ENCODE data around the gene ARHGAP40. TPM values are rescaled to one million over a fixed set of nuclear protein-coding genes. Genes with fewer than 3 reads are reported as not detected.

The ARHGAP40 gene
- total and polyA plus RNA-seq, 2 donors (not counting 3 experiments of a cell fraction or from before 2014, with no cell fraction given) = 0.18 to 0.20 TPM

GRCh38 chr20:38609815-38610214, 8.2 kb downstream of the ARHGAP40 start:
- Histone ChIP-seq H3K4me3 (replicated peaks in 1 of 3; ENCODE audit: insufficient read depth in 1 of 3, low read depth in 1 of 3, low read length in 3 of 3) (no peak overlapping the region), H3K79me2 (ENCODE audit: control insufficient read depth, insufficient read depth, low read length) (no peaks in the 10 kb centered on the region), H3K9me1 (replicated peaks; ENCODE audit: control insufficient read depth, extremely low read depth, insufficient read depth, low read length) (no peaks in the 10 kb centered on the region), H3K4me1 (ENCODE audit: control insufficient read depth, extremely low read depth, insufficient read depth, low read length) (peaks cover 6% of the 10 kb centered on the region), H3K4me2 (ENCODE audit: insufficient read depth, low read length) (no peak overlapping the region), H2AFZ (ENCODE audit: low read depth, low read length) (no peak overlapping the region), H3K36me3 (ENCODE audit: control insufficient read depth in 2 of 2, extremely low read depth in 1 of 2, insufficient read depth in 2 of 2, low read length in 2 of 2) (no peaks in the 10 kb centered on the region), H3K9ac (replicated peaks; ENCODE audit: extremely low read depth, insufficient read depth, low read length) (no peak overlapping the region), H4K20me1 (replicated peaks; ENCODE audit: control insufficient read depth, extremely low read depth, insufficient read depth, low read length) (no peaks in the 10 kb centered on the region), H3K27me3 (ENCODE audit: control insufficient read depth in 2 of 2, insufficient read depth in 2 of 2, low read length in 2 of 2) (peaks cover 0 to 3% of the 10 kb centered on the region in 2 experiments), H3K9me3 (replicated peaks; ENCODE audit: control insufficient read depth, insufficient read depth, low read length) (no peaks in the 10 kb centered on the region), H3K27ac (ENCODE audit: insufficient read depth, low read depth, low read length) (no peak overlapping the region)
- ChIA-PET CTCF (no interaction called here), POLR2A (no interaction called here)
- DNase-seq (ENCODE audit: low read depth, low spot score) = no peak
- dilution Hi-C loops (cut with MboI; ENCODE audit: extremely low pct_ligation_motif_present, low sequenced_read_pairs) = no loop called here
- TF ChIP-seq, protein P1, sequence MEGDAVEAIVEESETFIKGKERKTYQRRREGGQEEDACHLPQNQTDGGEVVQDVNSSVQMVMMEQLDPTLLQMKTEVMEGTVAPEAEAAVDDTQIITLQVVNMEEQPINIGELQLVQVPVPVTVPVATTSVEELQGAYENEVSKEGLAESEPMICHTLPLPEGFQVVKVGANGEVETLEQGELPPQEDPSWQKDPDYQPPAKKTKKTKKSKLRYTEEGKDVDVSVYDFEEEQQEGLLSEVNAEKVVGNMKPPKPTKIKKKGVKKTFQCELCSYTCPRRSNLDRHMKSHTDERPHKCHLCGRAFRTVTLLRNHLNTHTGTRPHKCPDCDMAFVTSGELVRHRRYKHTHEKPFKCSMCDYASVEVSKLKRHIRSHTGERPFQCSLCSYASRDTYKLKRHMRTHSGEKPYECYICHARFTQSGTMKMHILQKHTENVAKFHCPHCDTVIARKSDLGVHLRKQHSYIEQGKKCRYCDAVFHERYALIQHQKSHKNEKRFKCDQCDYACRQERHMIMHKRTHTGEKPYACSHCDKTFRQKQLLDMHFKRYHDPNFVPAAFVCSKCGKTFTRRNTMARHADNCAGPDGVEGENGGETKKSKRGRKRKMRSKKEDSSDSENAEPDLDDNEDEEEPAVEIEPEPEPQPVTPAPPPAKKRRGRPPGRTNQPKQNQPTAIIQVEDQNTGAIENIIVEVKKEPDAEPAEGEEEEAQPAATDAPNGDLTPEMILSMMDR (IDR thresholded peaks at IDR 0.05; ENCODE audit: extremely low read depth in 1 of 2, insufficient read depth in 1 of 2, low read depth in 1 of 2, low read length in 2 of 2) = no peak
- TF ChIP-seq MAX (IDR thresholded peaks at IDR 0.05; ENCODE audit: insufficient read depth, insufficient read length) (no peak), JUN (IDR thresholded peaks at IDR 0.05; ENCODE audit: borderline replicate concordance, insufficient read depth, insufficient read length, low read depth) (no peak), FOS (IDR thresholded peaks at IDR 0.05; ENCODE audit: borderline replicate concordance, insufficient read depth, low read length) (no peak), EZH2 (IDR thresholded peaks at IDR 0.05; ENCODE audit: borderline replicate concordance, low read depth, low read length, severe bottlenecking) (no peak), GATA2 (IDR thresholded peaks at IDR 0.05; ENCODE audit: insufficient read depth, insufficient read length, low read depth, low read length) (no peak), POLR2AphosphoS5 (IDR thresholded peaks at IDR 0.05; ENCODE audit: insufficient read depth, low read depth, low read length) (no peak), MYC (IDR thresholded peaks at IDR 0.05; ENCODE audit: low read depth, low read length) (no peak), POLR2A (IDR thresholded peaks at IDR 0.05; ENCODE audit: low read depth, low read length) (no peak)
- intact Hi-C loops (cut with micrococcal nuclease) = no loop called here
- no TSS peak for BruUV-seq (replicated peaks)
- no peak for FAIRE-seq

All from endothelial cell of umbilical vein (primary cell).